ENCODE data around the gene SERPINA4.

SERPINA4 gene

DNA sequence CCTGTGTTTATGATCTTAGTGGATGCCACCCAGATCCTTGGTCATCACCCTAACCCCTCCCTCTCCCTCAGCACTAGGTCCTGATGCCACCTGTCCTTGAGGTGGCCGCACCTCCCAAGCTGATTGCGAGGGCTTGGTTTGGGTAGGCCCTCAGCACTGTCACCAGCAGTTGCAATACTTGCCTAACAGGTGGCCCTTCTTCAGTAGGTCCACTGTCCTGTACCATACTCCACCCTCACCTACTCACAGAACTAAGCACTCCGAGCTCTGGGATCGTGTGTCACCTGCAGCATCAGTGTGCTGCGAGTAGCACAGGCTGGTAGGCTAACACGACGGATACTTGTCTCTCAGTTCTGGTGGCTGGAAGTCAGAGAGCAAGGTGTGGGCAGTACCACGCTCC is 38.0 kb upstream of the SERPINA4 start:
- no peak for ATAC-seq
- TF ChIP-seq TOX (CRISPR knock-in tag; IDR thresholded peaks at IDR 0.05; ENCODE audit: borderline replicate concordance) = no peak
- TF ChIP-seq GLIS3 (CRISPR knock-in tag; IDR thresholded peaks at IDR 0.05) = no peak
- no peak for TF ChIP-seq RARB (CRISPR knock-in tag; IDR thresholded peaks at IDR 0.05)
- no peak for TF ChIP-seq OSR1 (CRISPR knock-in tag; IDR thresholded peaks at IDR 0.05)
- no peak for TF ChIP-seq ZC3H10 (CRISPR knock-in tag; IDR thresholded peaks at IDR 0.05)

DNA sequence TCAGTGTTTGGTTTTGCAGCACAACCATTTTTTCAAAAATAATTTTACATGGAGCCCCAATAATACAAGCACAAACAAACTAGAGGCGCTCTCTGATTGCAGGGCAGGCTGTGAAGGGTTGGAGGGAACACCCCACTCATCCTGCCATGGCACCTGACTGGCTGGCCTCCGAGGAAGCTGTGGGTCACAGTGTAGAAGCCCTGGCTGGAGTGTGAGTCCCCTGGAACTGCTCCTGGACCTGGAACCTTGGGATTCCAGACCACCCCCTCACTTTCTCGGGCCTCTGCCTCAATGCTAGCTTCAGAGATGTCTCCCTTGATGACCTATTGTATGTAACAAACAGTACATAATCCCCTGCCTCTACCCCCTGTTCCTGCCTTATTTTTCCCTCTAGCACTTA is 37.1 kb upstream of the SERPINA4 start:
- TF ChIP-seq ZFP3 (CRISPR knock-in tag; IDR thresholded peaks at IDR 0.05) (no peak), RARB (CRISPR knock-in tag; IDR thresholded peaks at IDR 0.05) (no peak), ISL1 (CRISPR knock-in tag; IDR thresholded peaks at IDR 0.05) (no peak), POU6F1 (CRISPR knock-in tag; IDR thresholded peaks at IDR 0.05; ENCODE audit: borderline replicate concordance, low read depth) (no peak), PATZ1 (CRISPR knock-in tag; IDR thresholded peaks at IDR 0.05; ENCODE audit: borderline replicate concordance) (no peak), BACH2 (CRISPR knock-in tag; IDR thresholded peaks at IDR 0.05; ENCODE audit: borderline replicate concordance) (no peak), CSDC2 (CRISPR knock-in tag; IDR thresholded peaks at IDR 0.05) (no peak)
- ATAC-seq = no peak

DNA sequence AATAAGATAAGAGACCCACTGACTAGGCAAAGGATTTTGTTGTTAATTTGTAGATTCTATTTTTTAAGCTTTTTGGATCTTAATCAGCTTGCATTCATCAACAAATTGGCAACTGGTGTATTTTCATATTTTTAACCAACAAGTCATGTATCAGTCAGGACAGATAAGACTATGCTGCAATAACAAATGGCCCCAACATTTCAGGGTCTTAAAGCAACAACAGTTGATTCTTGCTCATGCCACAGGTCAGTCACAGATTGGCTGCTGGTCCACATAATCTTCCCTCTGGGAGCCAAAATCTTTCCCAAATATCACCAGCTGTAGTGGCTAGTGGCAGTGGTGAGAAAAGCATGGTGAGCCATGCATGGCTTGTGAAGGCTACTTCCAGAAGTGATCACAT is 30.1 kb upstream of the SERPINA4 start:
- ATAC-seq = no peak
- TF ChIP-seq, protein P1, sequence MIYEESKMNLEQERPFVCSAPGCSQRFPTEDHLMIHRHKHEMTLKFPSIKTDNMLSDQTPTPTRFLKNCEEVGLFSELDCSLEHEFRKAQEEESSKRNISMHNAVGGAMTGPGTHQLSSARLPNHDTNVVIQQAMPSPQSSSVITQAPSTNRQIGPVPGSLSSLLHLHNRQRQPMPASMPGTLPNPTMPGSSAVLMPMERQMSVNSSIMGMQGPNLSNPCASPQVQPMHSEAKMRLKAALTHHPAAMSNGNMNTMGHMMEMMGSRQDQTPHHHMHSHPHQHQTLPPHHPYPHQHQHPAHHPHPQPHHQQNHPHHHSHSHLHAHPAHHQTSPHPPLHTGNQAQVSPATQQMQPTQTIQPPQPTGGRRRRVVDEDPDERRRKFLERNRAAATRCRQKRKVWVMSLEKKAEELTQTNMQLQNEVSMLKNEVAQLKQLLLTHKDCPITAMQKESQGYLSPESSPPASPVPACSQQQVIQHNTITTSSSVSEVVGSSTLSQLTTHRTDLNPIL (CRISPR knock-in tag; IDR thresholded peaks at IDR 0.05; ENCODE audit: low read depth) = no peak
- TF ChIP-seq POU6F1 (CRISPR knock-in tag; IDR thresholded peaks at IDR 0.05; ENCODE audit: borderline replicate concordance, low read depth) (no peak), ESRRG (CRISPR knock-in tag; IDR thresholded peaks at IDR 0.05) (no peak), CSDC2 (CRISPR knock-in tag; IDR thresholded peaks at IDR 0.05) (no peak), ZNF565 (CRISPR knock-in tag; conservative IDR thresholded peaks at IDR 0.05; ENCODE audit: low read depth) (no peak), TCF4 (CRISPR knock-in tag; IDR thresholded peaks at IDR 0.05; ENCODE audit: borderline replicate concordance) (no peak), ZNF70 (CRISPR knock-in tag; IDR thresholded peaks at IDR 0.05) (no peak), ZFP3 (CRISPR knock-in tag; IDR thresholded peaks at IDR 0.05) (no peak), SNAI2 (CRISPR knock-in tag; IDR thresholded peaks at IDR 0.05) (no peak)
- TF ChIP-seq, protein P2, sequence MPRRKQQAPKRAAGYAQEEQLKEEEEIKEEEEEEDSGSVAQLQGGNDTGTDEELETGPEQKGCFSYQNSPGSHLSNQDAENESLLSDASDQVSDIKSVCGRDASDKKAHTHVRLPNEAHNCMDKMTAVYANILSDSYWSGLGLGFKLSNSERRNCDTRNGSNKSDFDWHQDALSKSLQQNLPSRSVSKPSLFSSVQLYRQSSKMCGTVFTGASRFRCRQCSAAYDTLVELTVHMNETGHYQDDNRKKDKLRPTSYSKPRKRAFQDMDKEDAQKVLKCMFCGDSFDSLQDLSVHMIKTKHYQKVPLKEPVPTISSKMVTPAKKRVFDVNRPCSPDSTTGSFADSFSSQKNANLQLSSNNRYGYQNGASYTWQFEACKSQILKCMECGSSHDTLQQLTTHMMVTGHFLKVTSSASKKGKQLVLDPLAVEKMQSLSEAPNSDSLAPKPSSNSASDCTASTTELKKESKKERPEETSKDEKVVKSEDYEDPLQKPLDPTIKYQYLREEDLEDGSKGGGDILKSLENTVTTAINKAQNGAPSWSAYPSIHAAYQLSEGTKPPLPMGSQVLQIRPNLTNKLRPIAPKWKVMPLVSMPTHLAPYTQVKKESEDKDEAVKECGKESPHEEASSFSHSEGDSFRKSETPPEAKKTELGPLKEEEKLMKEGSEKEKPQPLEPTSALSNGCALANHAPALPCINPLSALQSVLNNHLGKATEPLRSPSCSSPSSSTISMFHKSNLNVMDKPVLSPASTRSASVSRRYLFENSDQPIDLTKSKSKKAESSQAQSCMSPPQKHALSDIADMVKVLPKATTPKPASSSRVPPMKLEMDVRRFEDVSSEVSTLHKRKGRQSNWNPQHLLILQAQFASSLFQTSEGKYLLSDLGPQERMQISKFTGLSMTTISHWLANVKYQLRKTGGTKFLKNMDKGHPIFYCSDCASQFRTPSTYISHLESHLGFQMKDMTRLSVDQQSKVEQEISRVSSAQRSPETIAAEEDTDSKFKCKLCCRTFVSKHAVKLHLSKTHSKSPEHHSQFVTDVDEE (CRISPR knock-in tag; IDR thresholded peaks at IDR 0.05) = no peak

DNA sequence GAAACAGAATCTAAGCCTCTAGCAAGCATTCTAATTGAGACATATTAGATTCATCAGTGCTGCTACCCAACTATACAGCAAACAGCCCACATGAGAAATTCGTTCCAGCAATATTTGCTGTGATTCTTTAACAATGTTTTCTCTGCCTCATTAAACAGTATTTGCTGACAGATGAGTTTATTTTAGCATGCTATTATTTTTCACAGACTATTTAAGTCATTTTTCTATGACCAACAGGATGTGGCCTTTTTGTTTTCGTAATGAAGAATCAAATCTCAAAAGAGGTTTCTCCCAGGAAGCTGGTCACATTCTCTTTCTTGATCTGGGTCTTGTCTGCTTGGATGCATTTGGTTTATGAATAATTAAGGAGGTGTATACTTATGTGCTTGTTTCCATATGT is 28.8 kb upstream of the SERPINA4 start:
- TF ChIP-seq TOX (CRISPR knock-in tag; IDR thresholded peaks at IDR 0.05; ENCODE audit: borderline replicate concordance) = no peak
- TF ChIP-seq CSDC2 (CRISPR knock-in tag; IDR thresholded peaks at IDR 0.05) = no peak
- no peak for ATAC-seq

- no peak for ATAC-seq
- TF ChIP-seq, protein P3, sequence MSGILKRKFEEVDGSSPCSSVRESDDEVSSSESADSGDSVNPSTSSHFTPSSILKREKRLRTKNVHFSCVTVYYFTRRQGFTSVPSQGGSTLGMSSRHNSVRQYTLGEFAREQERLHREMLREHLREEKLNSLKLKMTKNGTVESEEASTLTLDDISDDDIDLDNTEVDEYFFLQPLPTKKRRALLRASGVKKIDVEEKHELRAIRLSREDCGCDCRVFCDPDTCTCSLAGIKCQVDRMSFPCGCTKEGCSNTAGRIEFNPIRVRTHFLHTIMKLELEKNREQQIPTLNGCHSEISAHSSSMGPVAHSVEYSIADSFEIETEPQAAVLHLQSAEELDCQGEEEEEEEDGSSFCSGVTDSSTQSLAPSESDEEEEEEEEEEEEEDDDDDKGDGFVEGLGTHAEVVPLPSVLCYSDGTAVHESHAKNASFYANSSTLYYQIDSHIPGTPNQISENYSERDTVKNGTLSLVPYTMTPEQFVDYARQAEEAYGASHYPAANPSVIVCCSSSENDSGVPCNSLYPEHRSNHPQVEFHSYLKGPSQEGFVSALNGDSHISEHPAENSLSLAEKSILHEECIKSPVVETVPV (CRISPR knock-in tag; IDR thresholded peaks at IDR 0.05) = no peak
- TF ChIP-seq OSR1 (CRISPR knock-in tag; IDR thresholded peaks at IDR 0.05) (no peak), RARB (CRISPR knock-in tag; IDR thresholded peaks at IDR 0.05) (no peak), GLIS3 (CRISPR knock-in tag; IDR thresholded peaks at IDR 0.05) (no peak), POU6F1 (CRISPR knock-in tag; IDR thresholded peaks at IDR 0.05; ENCODE audit: borderline replicate concordance, low read depth) (no peak), ZNF8 (CRISPR knock-in tag; IDR thresholded peaks at IDR 0.05) (no peak)
- TF ChIP-seq, protein P1 (CRISPR knock-in tag; IDR thresholded peaks at IDR 0.05; ENCODE audit: low read depth) = no peak
These were observed 25.7 kb upstream of the SERPINA4 start for GRCh38 chr14:94535506-94535905.
